ENCODE measurements around the gene ARID5A. TPM values are rescaled to one million over a fixed set of nuclear protein-coding genes. Genes with fewer than 3 reads are reported as not detected.
"Not testable (repeated sequence)": the region's sequence is repeated elsewhere in the genome, so short reads cannot be mapped to it uniquely, and the experiment has no call there.

The ARID5A gene
- total RNA-seq, 3 donors from 2014 or later, result 4.8 to 17.6 (median 10.3) TPM

DNA sequence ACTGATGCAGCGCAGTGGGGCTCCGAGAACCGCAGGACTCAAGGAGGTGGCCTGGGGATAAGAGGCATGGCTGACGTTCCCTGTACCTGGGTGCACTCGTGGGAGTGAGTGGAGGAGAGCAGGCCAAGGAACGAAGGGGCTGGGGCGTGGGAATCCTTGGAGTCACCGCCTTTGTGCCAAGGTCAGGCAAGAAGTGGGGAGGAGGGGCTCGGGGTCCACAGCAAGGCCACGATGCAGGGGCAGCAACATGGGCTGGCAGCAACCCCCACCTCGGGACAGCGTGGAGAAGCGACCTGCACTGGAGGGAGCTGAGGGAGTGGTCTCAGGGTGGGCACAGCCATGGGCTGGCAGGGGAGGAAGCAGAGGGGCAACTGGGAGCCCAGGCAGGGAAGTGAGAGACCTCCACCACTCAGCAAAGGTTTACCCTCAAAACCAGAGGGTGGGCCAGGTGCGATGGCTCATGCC, 18.6 kb downstream of the ARID5A start:
- intact Hi-C loops (cut with DNase I, micrococcal nuclease), result no loop called here
- H3K36me3 ChIP-seq (ENCODE audit: low read depth), result no peaks in the 10 kb centered on the region
- H3K4me1 ChIP-seq (ENCODE audit: low read depth), result peaks cover 12% of the 10 kb centered on the region
- no peaks in the 10 kb centered on the region for H3K9me3 ChIP-seq
- no peak for TF ChIP-seq CTCF (IDR thresholded peaks at IDR 0.05)
- ATAC-seq (no peak), DNase-seq (peak in 1 of 3 donors; percentile 31)
- no peak overlapping the region for H3K4me3 ChIP-seq

GRCh38 chr2:96556441-96557330, 20.1 kb downstream of the ARID5A start:
- H3K9me3 ChIP-seq, result no peaks in the 10 kb centered on the region
- DNase-seq, result peak; percentile 61 to 65 (median 62)
- ATAC-seq, result peak; percentile 90
- intact Hi-C loops (cut with DNase I, micrococcal nuclease), result no loop called here
- no peak overlapping the region for H3K4me3 ChIP-seq
- peaks cover 12% of the 10 kb centered on the region for H3K4me1 ChIP-seq (ENCODE audit: low read depth)
- no peak for TF ChIP-seq CTCF (IDR thresholded peaks at IDR 0.05)
- no peaks in the 10 kb centered on the region for H3K36me3 ChIP-seq (ENCODE audit: low read depth)

DNA sequence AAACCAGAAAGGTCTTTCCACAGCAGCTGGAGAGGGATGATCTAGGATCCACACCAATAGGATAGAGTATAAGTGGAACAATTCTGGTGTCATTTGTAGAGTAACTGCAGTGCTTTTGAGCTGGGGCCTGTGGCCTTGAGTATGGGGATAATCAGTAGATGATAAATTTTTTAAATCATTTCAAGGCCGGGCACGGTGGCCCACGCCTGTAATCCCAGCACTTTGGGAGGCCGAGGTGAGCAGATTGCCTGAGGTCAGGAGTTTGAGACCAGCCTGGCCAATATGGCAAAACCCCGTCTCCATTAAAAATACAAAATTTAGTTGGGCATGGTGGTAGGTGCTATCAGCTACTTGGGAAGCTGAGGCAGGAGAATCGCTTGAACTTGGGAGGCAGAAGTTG, 20.9 kb downstream of the ARID5A start:
- H3K9me3 ChIP-seq; H3K36me3 ChIP-seq (ENCODE audit: low read depth); intact Hi-C loops (cut with DNase I, micrococcal nuclease); DNase-seq; ATAC-seq; H3K4me3 ChIP-seq: not testable (repeated sequence)
- H3K4me1 ChIP-seq (ENCODE audit: low read depth), result peaks cover 12% of the 10 kb centered on the region

DNA sequence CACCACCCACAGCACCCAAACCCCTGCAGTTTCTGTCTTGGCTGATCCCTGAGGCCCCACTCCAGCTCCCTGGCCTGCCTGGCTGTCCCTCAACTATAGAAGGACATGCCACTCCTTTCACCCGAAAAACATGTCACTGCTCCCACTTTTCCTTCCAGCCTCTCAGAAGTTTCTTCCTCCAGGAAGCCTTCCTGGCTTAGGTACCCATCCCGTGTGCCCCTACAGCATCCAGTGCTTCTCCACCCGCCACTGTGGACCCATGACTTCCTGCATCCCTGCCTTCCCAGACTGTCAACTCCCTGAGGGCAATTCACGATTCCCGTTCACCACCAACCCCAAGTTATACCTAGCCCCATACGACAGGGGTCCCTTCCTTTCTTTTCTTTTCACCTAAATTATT, 21.5 kb downstream of the ARID5A start:
- ATAC-seq (no peak), DNase-seq (no peak)
- intact Hi-C loops (cut with DNase I, micrococcal nuclease), result no loop called here
- H3K36me3 ChIP-seq (ENCODE audit: low read depth), result no peaks in the 10 kb centered on the region
- no peaks in the 10 kb centered on the region for H3K9me3 ChIP-seq
- peaks cover 12% of the 10 kb centered on the region for H3K4me1 ChIP-seq (ENCODE audit: low read depth)
- no peak for TF ChIP-seq CTCF (IDR thresholded peaks at IDR 0.05)
- H3K4me3 ChIP-seq, result no peak overlapping the region

DNA sequence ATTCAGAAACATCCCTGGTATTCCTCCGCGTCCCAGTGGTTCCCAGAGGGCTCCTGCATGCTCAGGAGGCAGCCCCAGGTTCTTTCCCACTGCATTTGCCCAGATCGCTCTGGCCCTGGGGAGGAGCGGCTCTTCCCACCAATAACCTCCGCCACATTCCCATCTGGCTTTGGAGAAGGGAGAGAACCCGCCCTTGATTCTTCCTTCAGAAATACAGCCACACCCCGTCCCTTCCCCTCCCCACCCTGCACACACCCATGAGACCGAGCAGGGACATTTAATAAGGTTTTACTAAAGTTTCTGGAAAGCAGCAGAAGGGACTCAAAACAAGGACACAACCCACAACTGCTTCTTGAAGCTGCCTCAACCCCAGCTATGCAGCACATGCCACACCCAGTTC, 21.9 kb downstream of the ARID5A start:
- no peak for ATAC-seq
- no peak for DNase-seq
- intact Hi-C loops (cut with DNase I, micrococcal nuclease), result no loop called here
- Histone ChIP-seq H3K4me3 (no peak overlapping the region), H3K36me3 (ENCODE audit: low read depth) (no peaks in the 10 kb centered on the region), H3K4me1 (ENCODE audit: low read depth) (peaks cover 12% of the 10 kb centered on the region), H3K9me3 (no peaks in the 10 kb centered on the region)
- TF ChIP-seq CTCF (IDR thresholded peaks at IDR 0.05), result no peak

DNA sequence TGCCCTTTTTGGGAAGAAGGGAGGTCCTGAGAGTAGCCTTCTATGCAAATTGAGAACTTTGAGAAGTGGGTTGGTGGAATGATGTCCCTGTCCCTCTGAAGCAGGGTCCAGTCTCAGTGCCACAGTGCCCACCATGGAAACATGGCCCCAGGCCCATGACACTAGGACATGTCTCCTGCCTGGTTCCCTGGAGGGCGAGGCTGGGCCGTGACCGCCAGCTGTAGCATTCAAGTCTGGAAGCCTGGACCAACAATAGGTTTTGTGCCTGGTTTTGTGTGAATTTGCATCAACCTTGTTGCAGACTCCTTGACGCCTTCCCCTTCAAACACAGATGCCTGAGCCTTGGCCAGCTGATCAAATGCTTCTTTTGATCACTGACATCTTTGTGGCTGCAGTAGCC, 27.5 kb downstream of the ARID5A start:
- TF ChIP-seq CTCF (IDR thresholded peaks at IDR 0.05), result no peak
- no peak overlapping the region for H3K4me3 ChIP-seq
- no peak for ATAC-seq
- H3K36me3 ChIP-seq (ENCODE audit: low read depth), result no peaks in the 10 kb centered on the region
- H3K9me3 ChIP-seq, result no peaks in the 10 kb centered on the region
- intact Hi-C loops (cut with DNase I, micrococcal nuclease), result no loop called here
- H3K4me1 ChIP-seq (ENCODE audit: low read depth), result no peaks in the 10 kb centered on the region
- DNase-seq, result no peak

Data from mucosa of descending colon (tissue), 3 donors.